Measurements from ENCODE around the gene GSTA2.

DNA sequence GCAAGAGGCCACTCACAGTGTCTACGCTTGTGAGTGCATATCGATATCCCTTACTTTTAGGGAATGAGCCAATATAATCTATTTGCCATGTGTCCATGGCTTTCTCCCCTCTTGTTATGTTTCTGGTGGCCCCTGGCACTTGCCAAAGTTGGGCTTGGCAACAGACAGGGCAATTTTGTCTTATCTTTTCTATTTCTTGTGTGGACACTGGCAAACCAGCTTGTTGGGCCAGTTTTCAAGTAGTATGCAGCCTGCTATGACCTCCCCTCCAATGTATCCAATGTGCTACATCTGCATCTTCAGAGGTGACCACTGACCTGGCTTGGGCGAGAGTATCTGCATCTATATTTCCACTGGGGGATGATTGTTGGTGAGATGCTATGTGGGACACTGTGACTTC, 29.2 kb downstream of the GSTA2 start:
- TF ChIP-seq MXI1 (IDR thresholded peaks at IDR 0.05; ENCODE audit: low read depth, low read length) (no peak), ZZZ3 (IDR thresholded peaks at IDR 0.05; ENCODE audit: control insufficient read depth, insufficient read length, low read depth) (no peak), CREM (IDR thresholded peaks at IDR 0.05; ENCODE audit: low read depth) (no peak), FOXK2 (IDR thresholded peaks at IDR 0.05) (no peak), POLR2AphosphoS5 (IDR thresholded peaks at IDR 0.05; ENCODE audit: low read length) (no peak)
